Right lung (tissue), 5 donors: ENCODE results near the gene CATSPERZ. TPM values are rescaled to one million over a fixed set of nuclear protein-coding genes. Genes with fewer than 3 reads are reported as not detected.
"Not testable (repeated sequence)": the region's sequence is repeated elsewhere in the genome, so short reads cannot be mapped to it uniquely, and the experiment has no call there.

ENCODE experiments used
- DNase-seq, 2 donors: peaks; one replicate each; pipeline ENCODE4 v3.0.0-alpha.2; 2013
- polyA plus RNA-seq, 5 donors: library from polyadenylated mRNA; unstranded; fragments of 120-200 nt; gene quantifications; one replicate each; pipeline versions ENCODE4 v1.2.1 to v1.2.3, GENCODE V29; 2013; ENCODE audit warnings: inconsistent platforms in 1 of 5, low replicate concordance in 1 of 5; ENCODE audit not compliant: insufficient read length in 5 of 5, insufficient read depth in 1 of 5

The CATSPERZ gene
- polyA plus RNA-seq, 5 donors: 0.15 to 0.33 (median 0.28) TPM; not detected in 2

DNA sequence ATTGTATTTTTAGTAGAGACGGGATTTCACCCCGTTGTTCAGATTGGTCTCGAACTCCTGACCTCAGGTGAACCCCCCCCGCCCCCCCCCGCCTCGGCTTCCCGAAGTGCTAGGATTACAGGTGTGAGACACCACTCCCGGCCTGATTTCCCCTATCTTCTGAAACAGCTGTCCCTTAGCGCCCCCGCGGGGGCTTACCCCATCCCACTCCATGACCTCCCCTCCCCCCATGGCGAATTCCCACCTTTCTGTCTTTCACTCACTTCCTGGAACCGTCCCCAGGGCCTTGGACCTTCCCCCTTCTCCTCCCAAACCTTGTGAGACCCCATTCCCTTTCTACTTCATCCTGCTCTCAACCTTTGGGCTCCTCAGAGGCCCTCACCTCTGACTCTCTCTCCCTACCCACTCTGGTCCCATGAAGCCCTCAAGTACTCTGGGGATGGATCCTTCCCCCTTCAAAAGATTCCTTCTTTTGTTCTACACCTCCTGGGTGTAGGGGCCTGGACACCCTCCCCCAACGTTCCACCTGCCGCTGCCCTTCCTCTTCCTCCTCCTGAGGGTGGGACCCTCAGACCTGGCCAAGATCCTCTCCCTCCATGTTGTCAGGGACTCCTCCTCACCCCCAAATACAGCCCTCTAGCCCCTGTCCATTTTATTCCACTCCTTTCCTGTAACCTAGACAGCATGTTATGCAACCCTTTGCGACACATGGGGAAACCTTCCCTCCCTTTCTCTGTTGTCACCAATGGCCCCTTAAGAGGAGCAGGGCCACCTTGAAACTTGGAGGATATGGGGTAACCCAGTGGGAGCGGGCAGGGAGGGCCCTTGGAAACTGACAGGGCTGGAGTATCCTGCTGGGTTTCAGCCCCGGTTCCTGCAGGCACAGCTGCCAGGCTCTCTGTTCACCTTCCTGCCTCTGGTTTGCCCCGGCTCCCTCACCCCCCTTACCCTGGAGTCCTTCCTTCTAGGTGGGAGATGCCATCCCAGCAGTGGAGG, 18.9 kb downstream of the CATSPERZ start:
- DNase-seq: no peak

DNA sequence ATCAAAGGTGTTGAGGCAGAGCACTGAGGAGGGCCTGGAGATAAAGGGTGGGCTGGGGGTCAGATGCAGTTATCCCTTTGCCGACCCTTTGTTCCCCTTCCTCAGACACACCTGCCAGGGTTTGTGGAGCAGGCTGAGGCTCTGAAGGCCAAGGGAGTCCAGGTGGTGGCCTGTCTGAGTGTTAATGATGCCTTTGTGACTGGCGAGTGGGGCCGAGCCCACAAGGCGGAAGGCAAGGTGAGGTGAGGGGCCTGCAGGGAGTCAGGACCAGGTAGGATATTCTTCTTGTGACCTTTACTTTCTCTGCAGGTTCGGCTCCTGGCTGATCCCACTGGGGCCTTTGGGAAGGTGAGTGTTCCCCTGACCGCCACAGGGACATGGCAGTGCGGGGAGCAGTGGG, 20.4 kb downstream of the CATSPERZ start:
- no peak for DNase-seq

DNA sequence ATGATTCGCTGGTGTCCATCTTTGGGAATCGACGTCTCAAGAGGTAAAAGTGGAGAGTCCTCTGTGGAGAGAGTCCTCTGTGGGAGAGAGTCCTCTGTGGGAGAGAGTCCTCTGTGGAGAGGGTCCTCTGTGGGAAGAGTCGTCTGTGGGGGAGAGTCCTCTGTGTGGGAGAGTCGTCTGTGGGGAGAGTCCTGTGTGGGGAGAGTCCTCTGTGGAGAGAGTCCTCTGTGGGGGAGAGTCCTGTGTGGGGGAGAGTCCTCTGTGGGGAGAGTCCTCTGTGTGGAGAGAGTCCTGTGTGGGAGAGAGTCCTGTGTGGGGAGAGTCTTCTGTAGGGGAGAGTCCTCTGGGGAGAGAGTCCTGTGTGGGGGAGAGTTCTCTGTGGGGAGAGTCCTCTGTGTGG, 20.9 kb downstream of the CATSPERZ start:
- DNase-seq: no peak

DNA sequence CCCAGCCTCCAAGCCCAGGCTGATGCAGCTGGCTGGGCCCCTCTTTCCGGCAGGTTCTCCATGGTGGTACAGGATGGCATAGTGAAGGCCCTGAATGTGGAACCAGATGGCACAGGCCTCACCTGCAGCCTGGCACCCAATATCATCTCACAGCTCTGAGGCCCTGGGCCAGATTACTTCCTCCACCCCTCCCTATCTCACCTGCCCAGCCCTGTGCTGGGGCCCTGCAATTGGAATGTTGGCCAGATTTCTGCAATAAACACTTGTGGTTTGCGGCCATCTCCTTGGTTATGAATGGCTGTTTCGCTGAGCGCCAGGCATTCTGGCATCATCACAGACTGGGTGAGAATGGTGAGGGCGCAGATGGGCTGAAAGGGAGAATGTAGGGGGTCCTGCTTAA, 21.4 kb downstream of the CATSPERZ start:
- no peak for DNase-seq

DNA sequence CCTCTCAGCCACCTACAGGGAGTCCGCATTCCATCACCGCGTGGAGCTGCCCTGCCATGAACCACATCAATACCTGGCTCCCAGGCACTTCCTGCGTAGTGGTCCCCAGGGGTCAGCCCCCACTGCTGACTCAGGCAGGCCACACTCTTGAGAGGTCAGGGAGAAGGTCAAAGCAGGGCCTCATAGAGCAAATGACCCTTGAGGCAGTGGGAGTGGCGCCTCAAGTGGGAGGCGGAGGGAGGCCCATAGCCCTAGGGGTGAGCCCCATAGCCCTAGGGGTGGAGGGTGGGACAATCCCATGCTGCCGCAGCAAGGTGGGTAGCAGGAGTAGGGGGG, 22.7 kb downstream of the CATSPERZ start:
- no peak for DNase-seq

DNA sequence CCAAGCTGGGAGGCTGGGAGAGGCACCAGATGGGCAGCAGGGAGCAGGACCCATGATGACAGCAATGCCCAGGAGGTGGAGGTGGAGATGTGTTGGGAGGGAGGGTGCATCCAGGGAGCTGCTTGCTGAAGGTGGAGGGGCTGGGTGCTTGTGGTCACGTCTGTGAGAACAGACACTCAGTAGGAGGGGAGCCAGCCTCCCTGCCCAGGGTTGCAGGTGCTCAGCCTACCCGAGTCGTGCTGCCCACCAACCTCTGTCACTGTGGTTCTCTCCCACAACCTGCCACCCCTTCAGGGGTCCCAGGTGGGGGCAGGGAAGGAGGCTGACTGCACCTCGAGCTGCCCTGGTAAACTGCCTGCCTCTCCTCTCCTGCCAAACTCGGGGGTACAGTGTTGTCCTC, 23.2 kb downstream of the CATSPERZ start:
- DNase-seq: no peak

DNA sequence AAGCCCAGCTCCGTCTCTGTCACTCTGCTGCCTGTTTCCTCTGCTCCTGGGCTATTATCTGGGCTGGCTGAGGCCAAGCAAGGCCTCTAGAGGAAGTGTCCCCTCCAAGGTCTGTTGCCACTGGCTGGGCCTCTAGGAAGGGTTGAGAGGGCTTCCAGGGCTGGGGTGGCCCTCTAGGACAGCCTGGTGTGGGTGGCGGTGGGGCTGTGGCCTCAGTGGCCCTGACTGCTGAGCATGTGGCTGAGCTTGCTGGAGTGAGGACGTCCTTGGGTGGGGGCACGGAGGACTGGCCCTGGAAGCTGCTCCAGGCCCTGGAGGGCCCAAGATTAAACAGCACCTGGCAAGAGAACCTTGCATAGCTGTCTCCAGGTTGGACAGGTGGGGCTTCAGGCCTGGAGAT, 23.8 kb downstream of the CATSPERZ start:
- DNase-seq: not testable (repeated sequence)

DNA sequence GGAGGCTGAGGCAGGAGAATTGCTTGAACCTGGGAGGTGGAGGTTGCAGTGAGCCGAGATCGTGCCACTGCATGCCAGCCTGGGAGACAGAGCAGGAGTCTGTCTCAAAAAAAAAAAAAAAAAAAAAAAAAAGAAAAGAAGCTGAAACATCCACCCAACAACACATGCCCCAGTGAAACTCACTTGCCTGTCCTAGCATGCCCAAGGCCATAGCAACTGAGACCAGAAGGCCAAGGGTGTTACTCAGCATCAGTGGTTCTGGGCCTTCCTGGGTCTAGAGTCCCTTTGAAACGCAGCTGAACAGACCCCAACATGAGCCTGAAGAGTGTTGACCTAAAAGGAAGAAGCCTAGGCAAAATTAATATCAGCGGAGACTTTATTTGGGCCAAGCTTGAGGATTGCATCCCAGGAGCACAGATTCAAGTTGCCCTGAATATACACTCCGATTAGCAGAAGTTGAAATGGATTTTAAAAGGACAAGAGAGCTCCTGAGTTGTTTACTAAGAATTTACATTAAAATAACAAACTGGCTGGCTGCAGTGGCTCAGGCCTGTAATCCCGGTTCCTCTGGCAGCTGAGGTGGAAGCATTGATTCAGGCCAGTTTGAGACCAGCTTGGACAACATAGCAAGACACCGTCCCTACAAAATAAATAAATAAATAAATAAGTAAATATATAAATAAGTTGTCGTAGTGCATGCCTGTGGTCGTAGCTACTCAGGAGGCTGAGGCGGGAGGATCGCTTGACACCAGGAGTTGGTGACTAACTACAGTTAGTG, 24.7 kb downstream of the CATSPERZ start:
- DNase-seq: no peak

DNA sequence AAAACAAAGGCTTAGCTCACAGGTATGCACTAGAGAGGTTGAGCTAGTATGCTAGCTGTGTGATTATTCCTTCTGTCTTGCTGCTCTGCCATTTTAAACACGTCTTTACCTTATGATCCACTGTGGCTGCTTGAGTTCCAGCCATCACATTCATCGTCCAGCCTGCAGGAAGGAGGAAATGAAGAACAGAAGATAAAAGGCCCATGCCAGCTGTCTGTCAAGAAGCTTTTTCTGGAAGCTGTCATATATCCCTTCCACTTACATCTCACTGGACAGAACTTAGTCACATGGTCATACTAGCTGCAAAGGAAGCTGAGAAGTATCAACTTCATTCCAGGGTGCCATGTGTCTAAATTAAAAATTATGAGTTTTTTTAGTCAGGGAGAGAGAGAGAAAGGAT, 27.2 kb downstream of the CATSPERZ start:
- DNase-seq: no peak

DNA sequence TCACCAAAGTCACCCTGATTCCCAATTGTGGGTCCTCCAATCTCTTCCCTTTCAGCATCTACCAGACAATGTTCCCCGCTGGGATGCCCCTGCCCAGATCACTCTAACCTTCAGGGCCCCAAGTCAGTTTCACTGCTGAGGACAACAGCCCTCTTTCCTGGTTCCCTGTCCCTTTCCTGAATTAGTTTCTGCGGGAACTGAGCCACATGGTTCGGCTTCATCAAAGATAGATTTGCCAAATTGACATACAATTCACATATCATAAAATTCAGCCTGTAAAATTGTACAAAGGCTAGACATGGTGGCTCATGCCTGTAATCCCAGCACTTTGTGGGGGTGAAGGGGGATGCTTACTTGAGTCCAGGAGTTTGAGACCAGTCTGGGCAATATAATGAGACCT, 27.8 kb downstream of the CATSPERZ start:
- no peak for DNase-seq

DNA sequence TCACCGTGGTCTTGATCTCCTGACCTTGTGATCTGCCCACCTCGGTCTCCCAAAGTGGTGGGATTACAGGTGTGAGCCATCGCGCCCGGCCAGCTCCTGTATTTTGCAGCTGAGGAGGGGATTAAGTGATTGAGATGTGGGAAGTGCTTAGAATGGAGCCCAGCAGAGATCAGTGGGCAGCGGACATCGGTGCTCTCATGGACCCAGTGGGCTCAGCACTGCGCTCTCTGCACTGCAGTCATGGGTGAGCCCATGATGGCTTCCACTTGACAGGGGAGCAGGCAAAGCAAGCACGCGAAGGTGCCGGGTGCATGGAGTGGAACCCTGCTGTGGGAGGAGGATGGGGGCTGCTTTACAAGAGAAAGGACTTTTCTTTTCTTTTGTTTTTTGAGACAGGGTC, 30.7 kb downstream of the CATSPERZ start:
- DNase-seq: no peak

DNA sequence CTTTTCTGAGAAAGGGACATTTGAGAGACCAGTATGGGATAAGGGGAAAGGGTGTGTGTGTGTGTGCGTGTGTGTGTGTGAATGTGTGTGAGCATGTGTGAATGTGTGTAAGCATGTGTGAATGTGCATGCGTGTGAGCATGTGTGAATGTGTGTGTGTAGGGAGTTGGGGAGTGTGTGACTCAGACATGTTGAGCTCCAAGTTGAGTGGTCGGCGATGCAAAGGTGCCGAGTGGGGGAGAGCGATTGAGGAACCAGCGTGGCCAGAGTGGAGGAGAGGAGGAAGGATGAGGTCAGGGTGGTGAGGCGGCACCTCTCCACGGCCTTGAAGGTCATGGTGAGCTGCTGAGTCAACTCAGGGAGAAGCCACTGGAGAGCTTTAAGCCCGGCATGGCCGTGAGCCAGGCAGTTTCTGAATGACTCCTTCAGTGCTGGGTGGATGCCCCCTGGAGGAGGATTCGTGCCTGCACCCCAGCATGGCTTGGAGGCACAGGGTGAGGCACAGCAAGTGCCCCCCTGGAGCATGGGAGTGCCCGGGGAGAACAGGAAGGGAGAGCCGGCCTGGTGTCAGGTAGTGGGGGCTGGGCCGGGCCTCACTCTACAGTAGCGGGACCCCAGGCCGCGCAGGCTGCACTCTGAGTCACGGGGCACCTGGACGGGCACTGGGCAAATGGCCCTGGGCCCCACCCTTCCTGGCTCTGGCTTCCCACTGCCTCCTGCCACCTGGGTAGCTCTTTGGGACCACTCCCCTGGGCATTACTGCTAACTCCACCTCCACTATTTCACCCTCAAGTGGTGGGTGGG, 31.6 kb downstream of the CATSPERZ start:
- no peak for DNase-seq

DNA sequence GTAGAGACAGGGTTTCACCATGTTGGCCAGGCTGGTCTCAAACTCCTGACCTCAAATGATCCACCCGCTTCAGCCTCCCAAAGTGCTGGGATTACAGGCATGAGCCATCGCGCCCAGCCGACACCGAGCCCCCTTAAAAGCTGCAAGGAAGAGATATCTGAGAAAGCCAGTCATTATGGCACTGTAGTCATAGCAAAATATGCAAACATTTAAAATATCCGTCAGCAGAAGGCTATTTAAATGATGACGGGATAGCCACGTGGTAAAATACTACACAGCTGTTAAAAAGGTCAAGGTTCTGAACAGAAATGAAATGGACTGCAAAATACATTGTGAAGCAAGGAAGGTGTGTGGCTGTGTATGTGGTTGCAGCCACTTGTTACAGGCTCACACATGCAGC, 33.4 kb downstream of the CATSPERZ start:
- no peak for DNase-seq

DNA sequence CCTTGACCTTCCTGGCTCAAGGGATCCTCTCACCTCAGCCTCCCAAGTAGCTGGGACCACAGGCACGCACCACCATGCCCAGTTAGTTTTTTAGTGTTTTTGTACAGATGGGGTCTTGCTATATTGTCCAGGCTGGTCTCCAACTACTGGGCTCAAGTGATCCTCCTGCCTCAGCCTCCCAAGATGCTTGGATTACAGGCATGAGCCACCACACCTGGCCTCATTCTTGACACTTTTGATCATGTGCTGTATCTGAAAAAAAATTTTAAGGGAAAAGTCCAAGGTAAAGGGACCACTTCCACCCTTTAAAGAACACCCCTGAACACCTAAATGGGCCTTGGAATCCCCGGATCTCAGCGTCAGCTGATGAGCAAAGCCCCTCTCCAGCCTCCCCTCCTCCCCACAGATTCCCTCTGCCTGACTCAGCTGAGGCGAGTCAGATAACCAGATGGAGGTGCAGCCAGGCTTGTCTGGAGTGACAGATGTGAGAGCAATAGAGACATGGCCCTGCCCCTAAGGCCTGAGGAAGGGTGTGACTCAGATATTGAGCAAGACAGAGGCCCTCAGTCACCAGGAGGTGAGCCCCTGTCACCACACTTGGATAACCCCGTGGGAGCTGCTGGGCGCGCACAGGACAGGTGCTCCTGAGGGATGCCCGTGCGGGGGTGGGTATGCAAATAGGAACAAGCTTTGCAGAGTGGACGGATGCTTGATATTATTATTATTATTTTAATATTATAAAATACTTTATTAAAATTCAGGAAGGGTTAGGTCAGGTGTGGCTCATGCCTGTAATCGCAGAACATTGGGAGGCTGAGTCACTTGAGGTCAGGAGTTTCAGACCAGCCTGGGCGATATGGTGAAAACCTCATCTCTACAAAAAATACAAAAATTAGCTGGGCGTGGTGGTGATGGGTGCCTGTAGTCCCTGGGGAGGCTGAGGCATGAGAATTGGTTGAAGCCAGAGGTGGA, 34.9 kb downstream of the CATSPERZ start:
- DNase-seq: no peak

DNA sequence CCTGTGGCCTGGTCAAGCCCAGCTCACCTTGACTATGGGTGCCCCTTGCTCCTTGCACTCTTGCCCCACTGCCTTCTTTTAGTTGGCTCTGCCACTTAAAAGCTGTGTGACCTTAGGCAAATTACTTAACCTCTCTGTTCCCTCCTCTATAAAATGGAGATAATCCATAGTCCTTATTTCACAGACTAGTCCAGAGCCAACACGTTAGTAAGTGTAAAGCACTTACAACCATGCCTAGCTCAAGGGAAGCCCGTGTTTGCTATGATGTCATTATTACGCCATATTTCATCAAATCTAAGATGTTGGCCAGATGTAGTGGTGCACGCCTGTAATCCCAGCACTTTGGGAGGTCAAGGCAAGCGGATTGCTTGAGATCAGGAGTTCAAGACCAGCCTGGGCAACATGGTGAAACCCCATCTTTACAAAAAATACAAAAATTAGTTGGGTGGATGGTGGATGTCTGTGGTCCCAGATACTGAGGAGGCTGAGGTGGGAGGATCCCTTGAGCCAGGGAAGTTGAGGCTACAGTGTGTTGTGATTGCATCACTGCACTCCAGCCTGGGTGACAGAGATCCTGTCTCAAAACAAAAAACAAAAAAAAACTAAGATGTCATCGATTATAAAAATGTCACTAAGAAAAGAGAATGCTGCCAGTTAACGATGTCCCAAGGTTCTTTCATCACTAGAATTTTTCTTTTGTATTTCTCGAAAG, 37.5 kb downstream of the CATSPERZ start:
- no peak for DNase-seq

DNA sequence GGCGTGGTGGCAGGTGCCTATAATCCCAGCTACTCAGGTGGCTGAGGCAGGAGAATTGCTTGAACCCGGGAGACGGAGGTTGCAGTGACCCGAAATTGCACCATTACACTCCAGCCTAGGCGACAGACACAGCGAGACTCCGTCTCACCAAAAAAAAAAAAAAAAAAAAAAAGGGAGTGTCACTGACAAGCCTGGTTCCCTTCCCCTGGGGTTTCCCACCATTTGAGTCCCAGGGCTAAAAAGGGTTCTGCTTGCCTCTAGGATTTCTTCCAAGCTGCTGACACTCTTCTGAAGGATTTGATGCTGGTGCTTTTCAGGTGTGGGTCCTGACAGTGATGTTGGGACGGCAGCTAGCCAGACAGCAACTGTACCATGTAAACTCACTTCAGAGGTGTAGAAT, 38.6 kb downstream of the CATSPERZ start:
- DNase-seq: no peak

DNA sequence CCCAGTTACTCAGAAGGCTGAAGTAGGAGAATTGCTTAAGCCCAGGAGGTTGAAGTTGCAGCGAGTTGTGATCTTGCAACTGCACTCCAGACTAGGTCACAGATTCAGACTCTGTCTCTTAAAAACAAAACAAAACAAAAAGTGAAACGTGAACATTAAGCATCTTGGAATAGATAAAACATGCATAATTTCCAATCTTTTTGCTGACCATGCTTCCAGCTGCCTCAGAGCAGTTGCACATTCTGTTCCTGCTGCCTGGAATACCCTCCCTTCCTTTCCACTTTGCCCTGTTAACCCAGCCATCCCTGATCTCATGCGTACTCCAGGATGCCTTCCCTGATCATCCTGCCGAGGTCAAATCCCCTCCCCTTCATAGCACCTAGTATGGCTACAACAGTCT, 39.1 kb downstream of the CATSPERZ start:
- DNase-seq: no peak

DNA sequence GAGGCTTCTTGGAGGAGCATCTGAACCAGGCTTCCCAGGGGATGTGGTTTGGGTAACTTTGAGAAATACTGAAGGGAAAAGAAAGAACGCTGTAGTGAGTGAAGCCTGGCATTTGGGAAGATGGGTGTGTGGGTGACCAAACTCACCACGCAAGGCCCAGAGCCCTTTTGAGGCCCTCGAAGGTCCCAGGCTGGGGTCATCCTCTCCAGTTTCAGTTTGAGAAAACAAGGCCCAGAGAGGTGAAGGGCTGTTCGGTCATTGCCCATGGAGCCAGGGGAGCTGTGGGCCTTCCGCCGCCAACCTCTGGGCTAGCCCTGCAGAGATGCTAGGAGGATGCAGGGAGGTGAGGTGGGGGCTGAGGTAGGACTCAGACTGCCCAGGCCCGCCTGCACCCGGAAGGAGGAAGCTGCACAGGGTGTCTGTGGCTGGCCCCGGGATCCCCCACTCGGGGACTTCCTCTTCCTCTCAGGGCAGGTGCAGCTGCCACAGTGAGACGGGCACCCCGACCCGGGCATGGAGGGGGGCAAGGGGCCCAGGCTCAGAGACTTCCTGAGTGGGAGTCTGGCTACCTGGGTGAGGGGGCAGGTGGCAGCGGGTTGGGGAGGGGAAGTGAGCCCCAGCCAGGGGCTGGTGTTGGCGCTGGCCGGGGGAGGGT, 39.7 kb downstream of the CATSPERZ start, which contains the start of gene CCDC88B:
TSS of gene CCDC88B (plus strand) at position 451 of the 655 bp plus-strand sequence. CDS start at position 514, 63 bp downstream.
- no peak for DNase-seq

DNA sequence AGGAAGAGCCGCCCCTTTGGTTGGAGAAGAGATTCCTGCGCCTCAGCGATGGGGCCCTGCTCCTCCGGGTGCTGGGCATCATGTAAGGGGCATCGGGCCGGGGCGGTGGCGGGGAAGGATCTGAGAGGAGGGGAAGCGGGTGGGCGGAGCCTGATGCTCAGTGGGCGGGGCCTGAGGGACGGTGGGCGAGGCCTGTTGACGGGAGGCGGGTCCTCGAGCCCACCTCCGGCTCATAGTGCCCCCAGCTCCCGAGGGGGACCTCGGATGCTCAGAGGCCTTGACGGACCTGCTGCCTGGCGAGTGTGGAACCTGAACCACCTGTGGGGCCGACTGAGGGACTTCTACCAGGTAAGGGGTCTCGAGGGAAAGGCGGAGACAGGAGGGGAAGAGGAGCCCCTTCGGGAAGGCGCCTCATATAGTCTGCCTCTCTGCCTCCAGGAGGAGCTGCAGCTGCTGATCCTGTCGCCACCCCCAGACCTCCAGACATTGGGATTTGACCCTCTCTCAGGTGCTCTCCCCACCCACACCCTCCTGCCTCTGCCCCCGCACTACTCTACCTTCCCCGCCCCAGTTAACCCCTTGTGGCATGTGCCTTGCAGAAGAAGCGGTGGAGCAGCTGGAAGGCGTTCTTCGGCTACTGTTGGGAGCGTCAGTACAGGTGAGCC, 40.6 kb downstream of the CATSPERZ start:
- no peak for DNase-seq
